HepG2 (cell line): ENCODE measurements around the gene BCO1. TPM values are rescaled to one million over a fixed set of nuclear protein-coding genes. Genes with fewer than 3 reads are reported as not detected.
A peak's percentile ranks its signal among the peaks of the same experiment; 100 is the strongest.

Experiments
- ETV6 ChIP-seq: sonication (generic); formaldehyde crosslinking; conservative IDR thresholded peaks from 2 replicates; pipeline ENCODE4 v1.4.0; 2020; ENCODE audit warnings: missing genetic modification reagents
- FOXK2 ChIP-seq: fragments of 450-650 bp; IDR thresholded peaks from 2 replicates; pipeline ENCODE4 v1.6.1; 2016
- KDM5A ChIP-seq: fragments of 200-600 bp; sonication (generic); IDR thresholded peaks from 2 replicates; pipeline ENCODE4 v1.7.0; 2018; ENCODE audit warnings: antibody characterized with exemption, mild to moderate bottlenecking, low read length, borderline replicate concordance
- NCOA2 ChIP-seq: sonication (generic); formaldehyde crosslinking; IDR thresholded peaks from 2 replicates; pipeline ENCODE4 v1.8.0; 2022; ENCODE audit warnings: inconsistent platforms
- NR2F2 ChIP-seq: IDR thresholded peaks from 2 replicates; pipeline ENCODE4 v1.6.1; 2012; ENCODE audit warnings: low read depth, inconsistent platforms, borderline replicate concordance
- NR2F6 ChIP-seq, 2 experiments: IDR thresholded peaks; 2 replicates each; pipeline ENCODE4 v1.6.1; 2016; ENCODE audit warnings: antibody characterized with exemption in 1 of 2, mild to moderate bottlenecking in 1 of 2
- PATZ1 ChIP-seq: sonication (generic); formaldehyde crosslinking; IDR thresholded peaks from 2 replicates; pipeline ENCODE4 v1.4.0; 2020; ENCODE audit warnings: missing genetic modification reagents
- POLR2AphosphoS2 ChIP-seq: IDR thresholded peaks from 2 replicates; pipeline ENCODE4 v1.6.1; 2011; ENCODE audit warnings: low read depth, low read length, improper control_type of control experiment
- TFE3 ChIP-seq: IDR thresholded peaks from 2 replicates; pipeline ENCODE4 v1.6.1; 2016
- ZBTB42 ChIP-seq: sonication (generic); formaldehyde crosslinking; IDR thresholded peaks from 2 replicates; pipeline ENCODE4 v1.5.0; 2020; ENCODE audit warnings: mild to moderate bottlenecking, missing genetic modification reagents
- ZBTB43 ChIP-seq: sonication (generic); formaldehyde crosslinking; conservative IDR thresholded peaks from 2 replicates; pipeline ENCODE4 v1.4.0; 2020; ENCODE audit warnings: missing genetic modification reagents
- ZBTB8A ChIP-seq: sonication (generic); formaldehyde crosslinking; IDR thresholded peaks from 2 replicates; pipeline ENCODE4 v1.4.0; 2020; ENCODE audit warnings: mild to moderate bottlenecking, low read depth, missing genetic modification reagents, borderline replicate concordance
- ZNF263 ChIP-seq: sonication (generic); formaldehyde crosslinking; IDR thresholded peaks from 2 replicates; pipeline ENCODE4 v1.4.0; 2020; ENCODE audit warnings: missing genetic modification reagents
- ZNF354B ChIP-seq: sonication (generic); formaldehyde crosslinking; IDR thresholded peaks from 2 replicates; pipeline ENCODE4 v1.8.0; 2022; ENCODE audit warnings: mild to moderate bottlenecking, missing genetic modification reagents
- ZNF556 ChIP-seq: sonication (generic); formaldehyde crosslinking; IDR thresholded peaks from 2 replicates; pipeline ENCODE4 v1.4.0; 2020; ENCODE audit warnings: mild to moderate bottlenecking, missing genetic modification reagents, borderline replicate concordance
- ZNF598 ChIP-seq: sonication (generic); formaldehyde crosslinking; IDR thresholded peaks from 2 replicates; pipeline ENCODE4 v1.5.1; 2020; ENCODE audit warnings: mild to moderate bottlenecking, missing genetic modification reagents, borderline replicate concordance
- ZNF639 ChIP-seq: conservative IDR thresholded peaks from 2 replicates; pipeline ENCODE4 v1.6.1; 2018; ENCODE audit warnings: missing genetic modification reagents
- ZNF772 ChIP-seq: sonication (generic); formaldehyde crosslinking; IDR thresholded peaks from 2 replicates; pipeline ENCODE4 v1.5.0; 2020; ENCODE audit warnings: mild to moderate bottlenecking, missing genetic modification reagents
- ZNF883 ChIP-seq: sonication (generic); formaldehyde crosslinking; IDR thresholded peaks from 2 replicates; pipeline ENCODE4 v1.5.1; 2020; ENCODE audit warnings: mild to moderate bottlenecking, missing genetic modification reagents; ENCODE audit errors: not compliant biosample characterization
- polyA plus RNA-seq, 8 experiments: library from polyadenylated mRNA; depleted of rRNA in 3 of 8; stranded (reverse) in 7 of 8; unstranded in 1 of 8; fragments of >200 nt; fragmentation: Illumina TruSeq in 4 of 8; extraction: Trizol in 4 of 8; gene quantifications; 2 replicates each; pipeline versions ENCODE4 v1.2.1 to v1.2.3, GENCODE V29; 2011 to 2016; ENCODE audit warnings: low read depth in 4 of 8, missing spikeins in 1 of 8, mixed read lengths in 1 of 8; ENCODE audit not compliant: insufficient read depth in 1 of 8
- total RNA-seq, 5 experiments: library from RNA; depleted of rRNA; stranded (reverse); fragments of >200 nt; fragmentation: Illumina TruSeq; extraction: Trizol; gene quantifications; 2 replicates each; pipeline ENCODE4 v1.2.3, GENCODE V29; 2016; ENCODE audit warnings: low read depth in 1 of 5
- TF ChIP-seq, protein P1 (sequence below): sonication (generic); formaldehyde crosslinking; IDR thresholded peaks from 2 replicates; pipeline ENCODE4 v1.4.0; 2020; ENCODE audit warnings: mild to moderate bottlenecking, missing genetic modification reagents

The BCO1 gene
- total and polyA plus RNA-seq, 2 of the 13 experiments (the other 11 are each of a cell fraction or from before 2014, with no cell fraction given): 0.11 TPM; not detected in 1

GRCh38 chr16:81314603-81315270, 76.2 kb downstream of the BCO1 start, which contains the start of gene GAN (continued):
- TF ChIP-seq ZNF639 (CRISPR knock-in tag) (no peak; the same call in 1 of the 2 replicates), NCOA2 (CRISPR knock-in tag) (no peak), ZBTB43 (no peak; the same call in 1 of the 2 replicates), ETV6 (CRISPR knock-in tag) (no peak), NR2F6 (IDR thresholded peaks at IDR 0.05) (no peak), NR2F6 (CRISPR knock-in tag; IDR thresholded peaks at IDR 0.05) (peak; percentile 45; the same call in 1 of the 2 replicates), ZNF598 (peak; percentile 94), POLR2AphosphoS2 (no peak), TFE3 (CRISPR knock-in tag) (peak; percentile 79), KDM5A (peak; percentile 93), ZNF772 (CRISPR knock-in tag) (peak; percentile 68; the same call in 1 of the 2 replicates), ZBTB8A (CRISPR knock-in tag) (0 out of 2 replicates have a peak, but pooled peaks have one; percentile 39), ZNF556 (CRISPR knock-in tag) (no peak; the same call in none of the 2 replicates), ZBTB42 (CRISPR knock-in tag) (peak; percentile 81; the same call in 1 of the 2 replicates), ZNF263 (CRISPR knock-in tag) (no peak), PATZ1 (CRISPR knock-in tag) (peak; percentile 88), ZNF883 (peak; percentile 67), ZNF354B (no peak; the same call in 1 of the 2 replicates), NR2F2 (no peak), FOXK2 (peak; percentile 37; the same call in 1 of the 2 replicates)
- TF ChIP-seq, protein P1, sequence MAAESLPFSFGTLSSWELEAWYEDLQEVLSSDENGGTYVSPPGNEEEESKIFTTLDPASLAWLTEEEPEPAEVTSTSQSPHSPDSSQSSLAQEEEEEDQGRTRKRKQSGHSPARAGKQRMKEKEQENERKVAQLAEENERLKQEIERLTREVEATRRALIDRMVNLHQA (CRISPR knock-in tag): no peak
